ENCODE results near the gene MYADML2.

Gene MYADML2

GRCh38 chr17:81911277-81911961 is 35.6 kb downstream of the MYADML2 start, which contains the start of gene PCYT2:
Gene PCYT2, minus strand, starts transcription at chr17:81911399. Its CDS starts 44 bp downstream, at chr17:81911355.
- DNase-seq (ENCODE audit: low read depth in 2 of 2) = peak; percentile 47 to 55

- no peak for DNase-seq (ENCODE audit: low read depth in 2 of 2)
Observed at GRCh38 chr17:81910840-81911276, 36.2 kb downstream of the MYADML2 start.

- DNase-seq (ENCODE audit: low read depth in 2 of 2) = no peak
Observed at GRCh38 chr17:81909966-81910839, 36.8 kb downstream of the MYADML2 start.

GRCh38 chr17:81909231-81909630 is 37.8 kb downstream of the MYADML2 start:
- no peak for DNase-seq (ENCODE audit: low read depth in 2 of 2)

- no peak for DNase-seq (ENCODE audit: low read depth in 2 of 2)
Observed at GRCh38 chr17:81908793-81909192, 38.2 kb downstream of the MYADML2 start.

GRCh38 chr17:81907219-81908145 is 39.6 kb downstream of the MYADML2 start:
- no peak for DNase-seq (ENCODE audit: low read depth in 2 of 2)

- DNase-seq (ENCODE audit: low read depth in 2 of 2) = no peak
Observed at GRCh38 chr17:81906476-81907218, 40.4 kb downstream of the MYADML2 start.

GRCh38 chr17:81905993-81906392 is 41.0 kb downstream of the MYADML2 start:
- DNase-seq (ENCODE audit: low read depth in 2 of 2) = no peak

- DNase-seq (ENCODE audit: low read depth in 2 of 2) = no peak
Observed at GRCh38 chr17:81905424-81905875, 41.6 kb downstream of the MYADML2 start.

GRCh38 chr17:81904600-81905423 is 42.2 kb downstream of the MYADML2 start:
- DNase-seq (ENCODE audit: low read depth in 2 of 2) = no peak

- no peak for DNase-seq (ENCODE audit: low read depth in 2 of 2)
Observed at GRCh38 chr17:81903896-81904599, 43.0 kb downstream of the MYADML2 start.

- no peak for DNase-seq (ENCODE audit: low read depth in 2 of 2)
Observed at GRCh38 chr17:81903415-81903831, 43.6 kb downstream of the MYADML2 start.

GRCh38 chr17:81902653-81903414 is 44.2 kb downstream of the MYADML2 start:
- DNase-seq (ENCODE audit: low read depth in 2 of 2) = no peak

- DNase-seq (ENCODE audit: low read depth in 2 of 2) = no peak
Observed at GRCh38 chr17:81902023-81902652, 44.9 kb downstream of the MYADML2 start, which contains the start of gene NPB. Gene NPB, plus strand, starts transcription at chr17:81902238. Its CDS starts 40 bp downstream, at chr17:81902278.

- no peak for DNase-seq (ENCODE audit: low read depth in 2 of 2)
Observed at GRCh38 chr17:81901167-81902022, 45.6 kb downstream of the MYADML2 start.

GRCh38 chr17:81900181-81900820 is 46.7 kb downstream of the MYADML2 start:
- no peak for DNase-seq (ENCODE audit: low read depth in 2 of 2)
